WI38 (cell line): ENCODE results near the gene RIMBP2.

ENCODE experiments used
- H3K4me3 ChIP-seq: 2 replicates; pipeline ENCODE4 v1.5.1; 2011; ENCODE audit warnings: low read depth, mild to moderate bottlenecking, control low read depth, low read length
- TF ChIP-seq, protein P1 (sequence below): IDR thresholded peaks from 2 replicates; pipeline ENCODE4 v1.5.1; 2012; ENCODE audit warnings: low read depth, mild to moderate bottlenecking, control low read depth, low read length

Gene RIMBP2

DNA sequence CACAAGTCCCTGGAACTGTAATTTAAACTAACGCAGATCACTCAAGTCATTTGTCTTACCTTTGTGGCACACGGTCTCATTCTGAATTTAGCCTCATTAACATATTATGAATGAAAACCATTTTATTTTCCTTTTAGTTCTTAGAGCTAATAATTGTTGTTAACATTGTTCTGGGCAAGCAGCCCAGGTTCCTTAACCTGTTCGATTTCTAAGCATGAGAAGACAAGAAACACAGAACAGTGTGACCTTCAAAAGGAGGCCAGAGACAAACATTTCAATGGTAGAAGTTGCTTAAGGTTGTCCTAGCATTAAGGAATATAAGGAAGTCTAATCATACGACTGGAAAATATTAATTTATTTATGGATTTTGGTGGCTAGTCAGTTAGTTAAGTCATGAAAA, 343.2 kb downstream of the RIMBP2 start:
- H3K4me3 ChIP-seq = no peak overlapping the region
- TF ChIP-seq, protein P1, sequence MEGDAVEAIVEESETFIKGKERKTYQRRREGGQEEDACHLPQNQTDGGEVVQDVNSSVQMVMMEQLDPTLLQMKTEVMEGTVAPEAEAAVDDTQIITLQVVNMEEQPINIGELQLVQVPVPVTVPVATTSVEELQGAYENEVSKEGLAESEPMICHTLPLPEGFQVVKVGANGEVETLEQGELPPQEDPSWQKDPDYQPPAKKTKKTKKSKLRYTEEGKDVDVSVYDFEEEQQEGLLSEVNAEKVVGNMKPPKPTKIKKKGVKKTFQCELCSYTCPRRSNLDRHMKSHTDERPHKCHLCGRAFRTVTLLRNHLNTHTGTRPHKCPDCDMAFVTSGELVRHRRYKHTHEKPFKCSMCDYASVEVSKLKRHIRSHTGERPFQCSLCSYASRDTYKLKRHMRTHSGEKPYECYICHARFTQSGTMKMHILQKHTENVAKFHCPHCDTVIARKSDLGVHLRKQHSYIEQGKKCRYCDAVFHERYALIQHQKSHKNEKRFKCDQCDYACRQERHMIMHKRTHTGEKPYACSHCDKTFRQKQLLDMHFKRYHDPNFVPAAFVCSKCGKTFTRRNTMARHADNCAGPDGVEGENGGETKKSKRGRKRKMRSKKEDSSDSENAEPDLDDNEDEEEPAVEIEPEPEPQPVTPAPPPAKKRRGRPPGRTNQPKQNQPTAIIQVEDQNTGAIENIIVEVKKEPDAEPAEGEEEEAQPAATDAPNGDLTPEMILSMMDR = no peak

DNA sequence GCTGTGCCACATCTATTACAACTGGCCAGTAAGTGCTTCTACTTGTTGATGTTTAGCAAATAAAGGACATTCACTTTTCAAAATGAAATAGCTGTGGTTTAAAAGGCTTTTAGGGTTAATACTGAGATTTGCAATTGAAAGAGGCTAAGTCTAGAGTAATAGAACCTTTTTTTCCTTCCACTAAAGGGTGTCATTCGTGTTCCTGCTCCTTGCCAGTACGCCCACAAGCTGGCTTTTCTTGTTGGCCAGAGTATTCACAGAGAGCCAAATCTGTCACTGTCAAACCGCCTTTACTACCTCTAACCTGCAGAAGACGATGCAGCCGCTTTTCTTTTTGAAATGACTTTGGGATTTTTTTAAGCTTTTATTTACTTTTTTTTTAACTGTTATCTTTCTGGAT, 344.8 kb downstream of the RIMBP2 start:
- H3K4me3 ChIP-seq = no peak overlapping the region
- TF ChIP-seq, protein P1 = no peak

DNA sequence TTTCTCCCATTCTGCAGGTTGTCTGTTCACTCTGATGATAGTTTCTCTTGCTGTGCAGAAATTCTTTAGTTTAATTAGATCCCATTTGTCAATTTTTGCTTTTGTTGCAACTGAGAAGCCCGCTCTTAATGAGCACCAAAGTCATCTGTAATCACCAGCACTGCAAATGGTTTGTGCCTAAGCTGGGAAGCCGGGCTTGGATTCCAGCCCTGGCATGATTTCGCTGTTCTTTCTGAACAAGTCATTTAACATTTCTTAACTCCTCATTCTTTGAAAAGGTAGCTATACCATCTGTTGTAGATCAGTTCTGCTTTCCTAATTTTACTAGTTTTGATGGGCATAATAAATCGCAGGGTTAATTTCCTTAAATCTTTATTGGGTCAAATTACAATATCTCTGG, 346.3 kb downstream of the RIMBP2 start:
- H3K4me3 ChIP-seq = no peak overlapping the region
- TF ChIP-seq, protein P1 = no peak

DNA sequence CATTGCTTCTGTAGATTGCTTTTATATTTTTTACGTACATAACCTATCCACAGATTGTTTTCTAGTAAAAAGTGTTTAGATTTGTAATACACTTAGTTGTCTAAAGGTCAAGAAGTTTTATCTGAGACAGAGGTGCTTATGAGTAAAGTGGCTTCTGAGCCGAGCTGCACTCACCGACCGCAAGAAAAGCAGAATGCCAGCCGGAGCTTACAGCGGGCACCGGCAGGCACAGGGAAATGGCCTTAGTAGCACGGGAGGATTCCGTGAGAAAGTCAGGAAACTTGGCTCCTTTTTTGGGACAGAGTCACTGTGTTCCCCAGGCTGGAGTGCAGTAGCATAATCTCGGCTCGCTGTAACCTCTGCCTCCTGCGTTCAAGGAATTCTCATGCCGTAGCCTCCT, 348.6 kb downstream of the RIMBP2 start:
- TF ChIP-seq, protein P1 = no peak
- H3K4me3 ChIP-seq = no peak overlapping the region

DNA sequence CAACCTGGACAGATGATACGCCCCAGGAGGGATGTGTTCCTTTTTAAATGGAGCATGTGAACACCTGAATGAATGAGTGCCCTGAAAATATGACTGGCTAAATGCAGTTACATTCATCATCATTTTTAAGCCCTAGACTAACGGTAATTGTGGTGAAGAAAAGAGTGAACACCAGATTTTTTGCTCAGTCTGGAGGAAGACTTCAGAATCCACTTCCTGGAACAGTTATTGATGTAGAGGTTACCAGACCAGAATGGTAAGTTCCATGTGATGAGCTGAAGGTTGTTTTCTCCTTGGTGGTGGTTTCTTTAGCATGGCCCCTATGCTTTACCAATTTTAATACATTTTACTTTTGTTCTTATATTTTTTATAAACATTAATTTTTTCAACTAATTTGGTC, 349.1 kb downstream of the RIMBP2 start:
- TF ChIP-seq, protein P1 = no peak
- no peak overlapping the region for H3K4me3 ChIP-seq

DNA sequence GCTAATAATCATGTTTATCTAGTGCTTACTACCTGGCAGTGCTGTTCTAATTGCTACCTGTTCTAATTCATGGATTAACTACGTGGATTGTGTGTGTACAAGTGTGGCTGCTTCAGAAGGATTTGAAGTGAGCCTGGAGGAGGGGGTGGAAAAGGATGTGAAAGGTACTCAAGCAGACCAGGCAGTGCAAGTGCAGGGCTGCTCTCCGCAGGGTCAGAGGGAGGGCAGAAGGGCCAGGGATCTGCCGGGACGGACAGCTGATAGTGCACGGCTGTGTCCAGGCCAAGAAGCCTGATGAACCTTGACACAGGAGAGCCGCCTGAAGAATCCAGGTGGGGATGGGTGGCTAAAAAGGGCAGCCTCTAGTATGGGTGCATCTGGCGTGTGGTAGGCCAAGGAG, 349.9 kb downstream of the RIMBP2 start:
- H3K4me3 ChIP-seq = no peak overlapping the region
- TF ChIP-seq, protein P1 = no peak

DNA sequence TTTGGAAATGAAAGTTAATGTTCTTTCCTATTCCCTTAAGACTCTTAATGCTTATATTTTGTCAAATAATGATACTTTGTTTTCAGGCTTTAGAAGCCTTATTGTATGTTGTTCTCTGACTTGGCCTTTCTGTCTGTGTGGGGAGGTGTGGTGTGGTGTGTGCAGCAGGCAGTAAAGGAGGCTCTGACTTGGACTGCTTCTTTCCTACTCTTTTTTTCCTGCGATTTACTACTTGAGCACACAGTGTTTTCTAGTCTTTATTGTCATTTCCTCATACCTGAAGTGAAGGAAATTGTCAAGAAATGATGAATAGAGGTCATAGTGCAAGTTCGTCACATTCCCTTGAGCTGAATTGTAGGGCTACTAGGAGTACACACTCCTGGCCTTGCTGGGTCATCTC, 351.5 kb downstream of the RIMBP2 start:
- TF ChIP-seq, protein P1 = no peak
- H3K4me3 ChIP-seq = no peak overlapping the region
